OCI-LY3 (cell line): ENCODE measurements around the gene DARS2.
"Not testable (repeated sequence)": the region's sequence is repeated elsewhere in the genome, so short reads cannot be mapped to it uniquely, and the experiment has no call there.

Experiments used
- H2AFZ ChIP-seq: fragments of 200-600, 300-600 bp; shearing (Covaris generic); 2 replicates; pipeline ENCODE4 v1.6.0; 2014; ENCODE audit warnings: antibody characterized with exemption, low read depth, low read length
- H3K27ac ChIP-seq: fragments of 200-600, 300-600 bp; sonication (generic); 2 replicates; pipeline ENCODE4 v1.5.1; 2014; ENCODE audit warnings: mild to moderate bottlenecking, low read length, moderate library complexity, mixed read lengths
- H3K27me3 ChIP-seq: fragments of 200-600, 300-600 bp; sonication (generic); 2 replicates; pipeline ENCODE4 v1.6.1; 2014; ENCODE audit warnings: low read depth, low read length, mixed read lengths
- H3K36me3 ChIP-seq: fragments of 200-600, 300-600 bp; sonication (generic); replicated peaks from 2 replicates; pipeline ENCODE3; 2014; ENCODE audit warnings: low read depth, low read length, mixed read lengths
- H3K4me1 ChIP-seq: fragments of 300-600, 200-600 bp; sonication (generic); 2 replicates; pipeline ENCODE4 v1.6.1; 2014; ENCODE audit warnings: low read length, mixed read lengths
- H3K4me2 ChIP-seq: fragments of 200-600, 300-600 bp; sonication (generic); 2 replicates; pipeline ENCODE4 v1.6.1; 2014; ENCODE audit warnings: low read length, mixed read lengths
- H3K4me3 ChIP-seq: fragments of 300-600, 200-600 bp; sonication (generic); 2 replicates; pipeline ENCODE4 v1.5.1; 2014; ENCODE audit warnings: antibody characterized with exemption, mild to moderate bottlenecking, low read length, moderate library complexity
- H3K79me2 ChIP-seq: fragments of 300-600, 200-600 bp; shearing (Covaris generic); 2 replicates; pipeline ENCODE4 v1.6.1; 2014; ENCODE audit warnings: mild to moderate bottlenecking, low read length, mixed read lengths
- H3K9ac ChIP-seq: fragments of 300-600, 200-600 bp; shearing (Covaris generic); 2 replicates; pipeline ENCODE4 v1.6.0; 2014; ENCODE audit warnings: mild to moderate bottlenecking, low read length, moderate library complexity
- H3K9me3 ChIP-seq: fragments of 200-600, 300-600 bp; shearing (Covaris generic); 2 replicates; pipeline ENCODE4 v1.6.1; 2014; ENCODE audit warnings: low read length, mixed read lengths; ENCODE audit not compliant: insufficient read depth
- H4K20me1 ChIP-seq: fragments of 200-600, 300-600 bp; sonication (generic); 2 replicates; pipeline ENCODE4 v1.6.1; 2016; ENCODE audit warnings: low read length, mixed read lengths; ENCODE audit not compliant: insufficient read depth
- CTCF ChIP-seq: fragments of 200-600, 300-600 bp; sonication (generic); IDR thresholded peaks from 2 replicates; pipeline ENCODE4 v1.5.1; 2014; ENCODE audit warnings: antibody characterized with exemption, low read length, low read depth
- EZH2phosphoT487 ChIP-seq: fragments of 200-600 bp; shearing (Covaris generic); IDR thresholded peaks from 2 replicates; pipeline ENCODE4 v1.6.1; 2018; ENCODE audit warnings: antibody characterized with exemption, mixed run types, low read depth

Gene DARS2

DNA sequence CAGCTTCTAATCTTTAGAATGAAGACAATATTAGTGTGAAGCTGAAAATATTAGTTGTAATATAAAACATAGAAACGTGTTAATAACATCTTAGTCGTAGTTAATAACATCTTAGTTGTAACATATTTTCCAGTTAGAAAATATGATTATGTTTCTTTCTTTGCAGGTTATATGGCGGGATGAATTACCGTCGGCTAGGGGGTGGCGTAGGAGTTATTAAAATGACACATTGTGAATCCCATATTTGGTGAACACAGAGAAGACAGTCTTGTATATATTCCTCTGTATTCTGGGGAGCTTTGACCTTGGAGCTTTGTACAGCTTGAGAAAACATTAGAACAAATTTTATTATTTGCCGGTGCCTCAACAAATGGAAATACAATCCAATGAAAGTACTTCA, 39.5 kb upstream of the DARS2 start:
- H3K4me2 ChIP-seq, result no peak overlapping the region
- no peak overlapping the region for H3K27ac ChIP-seq
- no peaks in the 10 kb centered on the region for H3K9me3 ChIP-seq
- no peak overlapping the region for H2AFZ ChIP-seq
- no peak overlapping the region for H3K4me3 ChIP-seq
- no peaks in the 10 kb centered on the region for H3K27me3 ChIP-seq
- no peak for TF ChIP-seq EZH2phosphoT487
- no peak for TF ChIP-seq CTCF
- H3K79me2 ChIP-seq, result no peaks in the 10 kb centered on the region
- H3K9ac ChIP-seq, result no peak overlapping the region
- no peaks in the 10 kb centered on the region for H4K20me1 ChIP-seq
- peaks cover 4% of the 10 kb centered on the region; the same call in 1 of the 2 replicates for H3K4me1 ChIP-seq
- peaks cover 29% of the 10 kb centered on the region for H3K36me3 ChIP-seq

DNA sequence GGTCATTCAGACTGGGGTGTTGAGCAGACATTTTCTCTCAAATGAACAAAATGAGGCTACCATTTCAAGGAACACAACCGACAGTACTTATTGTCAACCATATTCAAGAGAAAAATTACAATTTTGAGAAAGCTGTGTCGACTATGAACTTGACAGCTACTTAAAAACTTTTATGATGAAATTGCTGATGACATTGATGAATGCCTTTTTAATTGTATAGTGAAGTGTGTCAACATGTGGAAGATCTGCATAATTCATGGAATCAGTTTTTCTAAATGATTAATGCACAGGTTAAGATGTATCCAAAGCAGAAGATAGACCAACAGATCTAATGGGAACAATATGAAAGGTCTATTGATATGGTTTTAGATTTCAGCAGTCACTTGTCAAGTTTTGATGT, 34.6 kb upstream of the DARS2 start:
- Histone ChIP-seq H3K9ac (no peak overlapping the region), H3K4me1 (no peaks in the 10 kb centered on the region), H3K27me3 (no peaks in the 10 kb centered on the region), H3K79me2 (no peaks in the 10 kb centered on the region), H4K20me1 (no peaks in the 10 kb centered on the region), H3K4me3 (no peak overlapping the region), H3K27ac (no peak overlapping the region), H2AFZ (no peak overlapping the region), H3K9me3 (no peaks in the 10 kb centered on the region), H3K4me2 (no peak overlapping the region), H3K36me3 (peaks cover 14% of the 10 kb centered on the region)
- no peak for TF ChIP-seq CTCF
- no peak for TF ChIP-seq EZH2phosphoT487

GRCh38 chr1:173798078-173798477, 26.4 kb upstream of the DARS2 start:
- no peaks in the 10 kb centered on the region for H3K9me3 ChIP-seq
- no peak overlapping the region for H2AFZ ChIP-seq
- TF ChIP-seq CTCF (no peak), EZH2phosphoT487 (no peak)
- no peaks in the 10 kb centered on the region for H3K27me3 ChIP-seq
- H3K4me3 ChIP-seq, result no peak overlapping the region
- no peaks in the 10 kb centered on the region for H3K79me2 ChIP-seq
- H3K9ac ChIP-seq, result no peak overlapping the region
- H3K36me3 ChIP-seq, result peaks cover 30% of the 10 kb centered on the region
- H3K4me2 ChIP-seq, result no peak overlapping the region
- H3K27ac ChIP-seq, result no peak overlapping the region
- no peaks in the 10 kb centered on the region for H3K4me1 ChIP-seq
- H4K20me1 ChIP-seq, result no peaks in the 10 kb centered on the region

GRCh38 chr1:173799995-173800394, 24.5 kb upstream of the DARS2 start:
- H3K9ac ChIP-seq, H3K9me3 ChIP-seq, H3K4me3 ChIP-seq, H3K27me3 ChIP-seq, H4K20me1 ChIP-seq, H3K27ac ChIP-seq, H3K4me2 ChIP-seq, H2AFZ ChIP-seq, H3K4me1 ChIP-seq, H3K79me2 ChIP-seq: not testable (repeated sequence)
- peaks cover 35% of the 10 kb centered on the region for H3K36me3 ChIP-seq

- Histone ChIP-seq H3K4me2 (no peak overlapping the region), H3K27me3 (no peaks in the 10 kb centered on the region), H3K4me1 (no peaks in the 10 kb centered on the region), H3K9me3 (no peaks in the 10 kb centered on the region), H4K20me1 (no peaks in the 10 kb centered on the region), H3K36me3 (peaks cover 40% of the 10 kb centered on the region), H3K9ac (no peak overlapping the region), H2AFZ (no peak overlapping the region), H3K27ac (no peak overlapping the region), H3K4me3 (no peak overlapping the region), H3K79me2 (no peaks in the 10 kb centered on the region)
- TF ChIP-seq CTCF, result no peak
- TF ChIP-seq EZH2phosphoT487, result no peak
These were observed 21.5 kb upstream of the DARS2 start for GRCh38 chr1:173802961-173803360.

DNA sequence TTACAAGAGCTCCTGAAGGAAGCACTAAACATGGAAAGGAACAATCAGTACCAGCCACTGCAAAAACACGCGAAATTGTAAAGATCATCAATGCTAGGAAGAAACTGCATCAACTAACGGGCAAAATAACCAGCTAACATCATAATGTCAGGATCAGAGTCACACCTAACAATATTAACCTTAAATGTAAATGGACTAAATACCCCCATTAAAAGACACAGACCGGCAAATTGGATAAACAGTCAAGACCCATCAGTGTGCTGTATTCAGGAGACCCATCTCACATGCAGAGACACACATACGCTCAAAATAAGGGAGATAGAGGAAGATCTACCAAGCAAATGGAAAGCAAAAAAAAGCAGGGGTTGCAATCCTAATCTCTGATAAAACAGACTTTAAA, 10.8 kb upstream of the DARS2 start:
- H3K4me3 ChIP-seq, H4K20me1 ChIP-seq, H3K9me3 ChIP-seq, H3K27ac ChIP-seq, H3K4me1 ChIP-seq, H3K27me3 ChIP-seq, H2AFZ ChIP-seq, H3K9ac ChIP-seq, H3K4me2 ChIP-seq: not testable (repeated sequence)
- Histone ChIP-seq H3K36me3 (peaks cover 17% of the 10 kb centered on the region), H3K79me2 (peaks cover 66% of the 10 kb centered on the region)
